22Rv1 (cell line): ENCODE measurements around the gene PLK5.

Source experiments
- ZFX ChIP-seq: fragments of 450-650 bp; IDR thresholded peaks from 2 replicates; pipeline ENCODE4 v1.6.1; 2017; ENCODE audit warnings: antibody characterized with exemption, borderline replicate concordance
- TF ChIP-seq, protein P1 (sequence below): fragments of 450-650 bp; IDR thresholded peaks from 2 replicates; pipeline ENCODE4 v1.5.1; 2017; ENCODE audit warnings: mild to moderate bottlenecking

DNA sequence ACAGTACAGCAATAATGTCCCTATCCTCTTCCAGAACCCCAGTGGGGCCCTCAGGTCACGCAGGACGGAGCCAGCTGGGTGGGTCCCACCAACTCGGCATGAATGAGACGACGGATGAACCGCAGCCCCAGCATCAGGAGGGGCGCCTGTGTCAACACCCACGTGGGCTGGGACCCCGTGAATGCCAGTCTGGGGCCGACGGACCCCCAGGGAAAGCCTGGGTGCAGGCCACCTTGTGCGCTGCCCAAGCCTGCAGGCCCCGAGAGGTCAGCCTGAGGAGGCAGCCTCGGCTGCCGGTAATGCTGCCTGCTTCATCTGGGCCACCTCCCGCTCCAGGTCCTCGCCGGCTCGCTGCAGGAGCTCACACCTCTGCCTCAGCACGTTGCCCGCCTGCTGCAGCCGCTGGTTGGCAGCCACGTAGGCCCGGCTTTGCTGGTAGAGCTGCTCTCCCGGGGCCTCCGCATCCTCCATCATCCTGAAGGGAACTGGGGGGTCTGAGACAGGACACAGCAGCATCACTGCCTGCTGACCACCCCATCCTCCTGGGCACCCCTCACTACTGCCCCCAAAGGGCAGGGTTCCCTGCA, 49.0 kb upstream of the PLK5 start:
- TF ChIP-seq, protein P1, sequence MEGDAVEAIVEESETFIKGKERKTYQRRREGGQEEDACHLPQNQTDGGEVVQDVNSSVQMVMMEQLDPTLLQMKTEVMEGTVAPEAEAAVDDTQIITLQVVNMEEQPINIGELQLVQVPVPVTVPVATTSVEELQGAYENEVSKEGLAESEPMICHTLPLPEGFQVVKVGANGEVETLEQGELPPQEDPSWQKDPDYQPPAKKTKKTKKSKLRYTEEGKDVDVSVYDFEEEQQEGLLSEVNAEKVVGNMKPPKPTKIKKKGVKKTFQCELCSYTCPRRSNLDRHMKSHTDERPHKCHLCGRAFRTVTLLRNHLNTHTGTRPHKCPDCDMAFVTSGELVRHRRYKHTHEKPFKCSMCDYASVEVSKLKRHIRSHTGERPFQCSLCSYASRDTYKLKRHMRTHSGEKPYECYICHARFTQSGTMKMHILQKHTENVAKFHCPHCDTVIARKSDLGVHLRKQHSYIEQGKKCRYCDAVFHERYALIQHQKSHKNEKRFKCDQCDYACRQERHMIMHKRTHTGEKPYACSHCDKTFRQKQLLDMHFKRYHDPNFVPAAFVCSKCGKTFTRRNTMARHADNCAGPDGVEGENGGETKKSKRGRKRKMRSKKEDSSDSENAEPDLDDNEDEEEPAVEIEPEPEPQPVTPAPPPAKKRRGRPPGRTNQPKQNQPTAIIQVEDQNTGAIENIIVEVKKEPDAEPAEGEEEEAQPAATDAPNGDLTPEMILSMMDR, result no peak
- TF ChIP-seq ZFX, result no peak
